IMR-90 (cell line): Measurements from ENCODE around the gene HYAL1. TPM values are rescaled to one million over a fixed set of nuclear protein-coding genes. Genes with fewer than 3 reads are reported as not detected.

Experiments used
- ATAC-seq: fragments of 200-7000 bp; cut with Tn5 transposase; 2 replicates; pipeline ENCODE4 v1.9.1; 2020; ENCODE audit warnings: low read depth, mild to moderate bottlenecking, moderate library complexity
- BruUV-seq: library from RNA; stranded (reverse); fragments of 400-500 nt; replicated peaks from 2 replicates; lab custom pipeline; 2021; lab: Mats Ljungman, UMichigan
- CTCF ChIA-PET: fragments of 300-600 bp; formaldehyde crosslinking; extraction: SDS; loops from one replicate; lab custom pipeline; 2021; ENCODE audit warnings: antibody characterized with exemption; lab: Yijun Ruan, JAX
- POLR2A ChIA-PET: fragments of 300-600 bp; sonication (Branson Sonifier 250); formaldehyde crosslinking; loops from one replicate; lab custom pipeline; 2022; ENCODE audit warnings: antibody characterized with exemption; ENCODE audit not compliant: unreplicated experiment; lab: Charles Lee
- DNase-seq: peaks from one replicate; pipeline ENCODE4 v3.0.0; 2013
- H2AFZ ChIP-seq: replicated peaks from 2 replicates; pipeline ENCODE3; 2013; ENCODE audit warnings: low read length, mild to moderate bottlenecking; ENCODE audit not compliant: poor library complexity
- H2AK5ac ChIP-seq: 2 replicates; pipeline ENCODE4 v1.6.1; 2013; ENCODE audit warnings: low read depth, low read length, inconsistent platforms
- H2AK9ac ChIP-seq: replicated peaks from 2 replicates; pipeline ENCODE3; 2013; ENCODE audit warnings: mild to moderate bottlenecking, low read depth, low read length, moderate library complexity; ENCODE audit not compliant: poor library complexity
- H2BK120ac ChIP-seq: 2 replicates; pipeline ENCODE4 v1.6.1; 2013; ENCODE audit warnings: low read depth, low read length, inconsistent platforms
- H2BK15ac ChIP-seq: 3 replicates; pipeline ENCODE4 v1.6.1; 2013; ENCODE audit warnings: low read depth, low read length, inconsistent platforms
- H2BK20ac ChIP-seq: 2 replicates; pipeline ENCODE4 v1.6.1; 2013; ENCODE audit warnings: low read depth, mild to moderate bottlenecking, inconsistent platforms, low read length, moderate library complexity
- H2BK5ac ChIP-seq: 2 replicates; pipeline ENCODE4 v1.6.1; 2013; ENCODE audit warnings: mild to moderate bottlenecking, low read depth, low read length, inconsistent platforms; ENCODE audit not compliant: poor library complexity, severe bottlenecking
- H3K14ac ChIP-seq: replicated peaks from 2 replicates; pipeline ENCODE4 v1.6.1; 2013; ENCODE audit warnings: low read depth, low read length, inconsistent platforms
- H3K18ac ChIP-seq: 2 replicates; pipeline ENCODE4 v1.6.1; 2013; ENCODE audit warnings: low read depth, low read length, control low read depth
- H3K23ac ChIP-seq: 2 replicates; pipeline ENCODE4 v1.6.1; 2013; ENCODE audit warnings: low read depth, low read length, inconsistent platforms
- H3K27ac ChIP-seq: 2 replicates; pipeline ENCODE4 v1.5.1; 2013; ENCODE audit warnings: mild to moderate bottlenecking, control low read depth, low read length; ENCODE audit not compliant: insufficient read depth
- H3K27me3 ChIP-seq: 2 replicates; pipeline ENCODE4 v1.6.1; 2013; ENCODE audit warnings: low read length; ENCODE audit not compliant: control insufficient read depth, insufficient read depth
- H3K36me3 ChIP-seq: 2 replicates; pipeline ENCODE4 v1.6.1; 2013; ENCODE audit warnings: low read length, mixed read lengths; ENCODE audit not compliant: control insufficient read depth, insufficient read depth
- H3K4ac ChIP-seq: 2 replicates; pipeline ENCODE4 v1.6.1; 2013; ENCODE audit warnings: low read depth, low read length, inconsistent platforms
- H3K4me1 ChIP-seq: 2 replicates; pipeline ENCODE4 v1.6.1; 2013; ENCODE audit warnings: low read length, mixed read lengths; ENCODE audit not compliant: control insufficient read depth, insufficient read depth
- H3K4me2 ChIP-seq: 2 replicates; pipeline ENCODE4 v1.6.1; 2013; ENCODE audit warnings: low read depth, mild to moderate bottlenecking, control low read depth, low read length, moderate library complexity
- H3K4me3 ChIP-seq: 2 replicates; pipeline ENCODE4 v1.5.1; 2013; ENCODE audit warnings: low read depth, mild to moderate bottlenecking, control low read depth, low read length, moderate library complexity; ENCODE audit not compliant: insufficient read depth
- H3K56ac ChIP-seq: 2 replicates; pipeline ENCODE4 v1.6.1; 2013; ENCODE audit warnings: low read length, inconsistent platforms; ENCODE audit not compliant: insufficient read depth; ENCODE audit errors: extremely low read depth
- H3K79me1 ChIP-seq, 2 experiments: 2 replicates each; pipeline ENCODE4 v1.6.1; 2013; ENCODE audit warnings: low read length in 2 of 2, inconsistent platforms in 1 of 2, low read depth in 1 of 2
- H3K9ac ChIP-seq: 2 replicates; pipeline ENCODE4 v1.6.1; 2013; ENCODE audit warnings: low read depth, low read length, control low read depth
- H3K9me1 ChIP-seq: 2 replicates; pipeline ENCODE4 v1.6.1; 2013; ENCODE audit warnings: low read length, inconsistent platforms; ENCODE audit not compliant: insufficient read depth
- H3K9me3 ChIP-seq: 2 replicates; pipeline ENCODE4 v1.6.1; 2013; ENCODE audit warnings: low read length; ENCODE audit not compliant: control insufficient read depth, insufficient read depth
- H4K20me1 ChIP-seq: 2 replicates; pipeline ENCODE4 v1.6.1; 2013; ENCODE audit warnings: low read length, inconsistent platforms; ENCODE audit not compliant: insufficient read depth
- H4K5ac ChIP-seq: 2 replicates; pipeline ENCODE4 v1.6.1; 2013; ENCODE audit warnings: mild to moderate bottlenecking, low read depth, low read length, control low read depth
- H4K8ac ChIP-seq, 2 experiments: 2 replicates each; pipeline ENCODE4 v1.6.1; 2013; ENCODE audit warnings: low read depth in 2 of 2, low read length in 2 of 2, control low read depth in 1 of 2, inconsistent platforms in 1 of 2
- H4K91ac ChIP-seq: 2 replicates; pipeline ENCODE4 v1.6.1; 2013; ENCODE audit warnings: low read depth, low read length, inconsistent platforms; ENCODE audit not compliant: insufficient read depth
- BHLHE40 ChIP-seq: fragments of 150-350 bp; IDR thresholded peaks from 2 replicates; pipeline ENCODE4 v1.6.1; 2016; ENCODE audit warnings: mild to moderate bottlenecking, low read depth, low read length
- CEBPB ChIP-seq: IDR thresholded peaks from 2 replicates; pipeline ENCODE4 v1.6.1; 2012; ENCODE audit warnings: low read depth, low read length, improper control_type of control experiment
- CHD1 ChIP-seq: IDR thresholded peaks from 2 replicates; pipeline ENCODE4 v1.6.1; 2012; ENCODE audit warnings: low read depth, low read length, improper control_type of control experiment
- FOS ChIP-seq: fragments of 150-350 bp; IDR thresholded peaks from 2 replicates; pipeline ENCODE4 v1.6.1; 2016; ENCODE audit warnings: low read depth, low read length
- MAFK ChIP-seq: IDR thresholded peaks from 2 replicates; pipeline ENCODE4 v1.6.1; 2012; ENCODE audit warnings: low read depth, low read length, improper control_type of control experiment
- MAZ ChIP-seq: IDR thresholded peaks from 2 replicates; pipeline ENCODE4 v1.6.1; 2012; ENCODE audit warnings: low read depth, mild to moderate bottlenecking, low read length, improper control_type of control experiment, moderate library complexity, borderline replicate concordance
- MXI1 ChIP-seq: IDR thresholded peaks from 2 replicates; pipeline ENCODE4 v1.6.1; 2012; ENCODE audit warnings: low read depth, mild to moderate bottlenecking, low read length, moderate library complexity, borderline replicate concordance
- NFE2L2 ChIP-seq: fragments of 150-350 bp; IDR thresholded peaks from 2 replicates; pipeline ENCODE4 v1.6.1; 2016; ENCODE audit warnings: low read depth, mild to moderate bottlenecking, low read length
- POLR2A ChIP-seq: IDR thresholded peaks from 2 replicates; pipeline ENCODE4 v1.6.1; 2012; ENCODE audit warnings: mild to moderate bottlenecking, low read depth, low read length
- RAD21 ChIP-seq: IDR thresholded peaks from 2 replicates; pipeline ENCODE4 v1.6.1; 2012; ENCODE audit warnings: low read length, improper control_type of control experiment
- RCOR1 ChIP-seq: IDR thresholded peaks from 2 replicates; pipeline ENCODE4 v1.6.1; 2012; ENCODE audit warnings: mild to moderate bottlenecking, low read length, improper control_type of control experiment; ENCODE audit not compliant: insufficient replicate concordance
- RFX5 ChIP-seq: IDR thresholded peaks from 2 replicates; pipeline ENCODE4 v1.8.0; 2012; ENCODE audit warnings: low read depth, mild to moderate bottlenecking, low read length, moderate library complexity
- SMC3 ChIP-seq: fragments of 150-350 bp; IDR thresholded peaks from 2 replicates; pipeline ENCODE4 v1.6.1; 2016; ENCODE audit warnings: low read depth, mild to moderate bottlenecking, antibody characterized with exemption, low read length, moderate library complexity
- WGBS, 2 experiments: methylation state at CpG; one replicate each; pipeline versions ENCODE4 v1.1.5 to v1.1.7; 2013; ENCODE audit warnings: missing lambda C conversion rate in 2 of 2; ENCODE audit not compliant: insufficient read length in 1 of 2; ENCODE audit errors: extremely low coverage in 2 of 2; 5-methylcytosine and 5-hydroxymethylcytosine counted together
- dilution Hi-C: fragments of 300-500 bp; cut with HindIII; formaldehyde crosslinking; loops from one replicate; pipeline ENCODE4 v1.14.3; 2018; ENCODE audit warnings: low sequenced_read_pairs; ENCODE audit not compliant: unreplicated experiment
- in situ Hi-C: fragments of 300-500 bp; cut with MboI; formaldehyde crosslinking; loops from 3 replicates; pipeline ENCODE4 v1.14.3; 2019; ENCODE audit warnings: low sequenced_read_pairs, inconsistent platforms, mixed read lengths
- intact Hi-C: fragments of 100-400 bp; cut with micrococcal nuclease; formaldehyde crosslinking; loops from 2 replicates; pipeline ENCODE4 v1.10.0; 2022
- polyA plus RNA-seq, 3 experiments: library from polyadenylated mRNA; depleted of rRNA; stranded (reverse); fragments of >200 nt; gene quantifications; 2 replicates each; pipeline ENCODE4 v1.2.3, GENCODE V29; 2012; ENCODE audit warnings: low replicate concordance in 1 of 3
- total RNA-seq: library from RNA; depleted of rRNA; stranded (reverse); fragments of >200 nt; gene quantifications from 2 replicates; pipeline ENCODE4 v1.2.3, GENCODE V29; 2012
- TF ChIP-seq, protein P1 (sequence below): conservative IDR thresholded peaks from 2 replicates; pipeline ENCODE4 v1.5.1; 2012; ENCODE audit warnings: mild to moderate bottlenecking, low read depth, low read length, improper control_type of control experiment
- TF ChIP-seq, protein P2 (sequence below): fragments of 150-350 bp; IDR thresholded peaks from 2 replicates; pipeline ENCODE4 v1.6.1; 2017; ENCODE audit warnings: mild to moderate bottlenecking, antibody characterized with exemption, low read length, low read depth
- TF ChIP-seq, protein P3 (sequence below): fragments of 150-350 bp; IDR thresholded peaks from 2 replicates; pipeline ENCODE4 v1.6.1; 2016; ENCODE audit warnings: low read depth, mild to moderate bottlenecking, low read length, moderate library complexity, borderline replicate concordance

The HYAL1 gene
- total and polyA plus RNA-seq, 2 of the 4 experiments (the other 2 are of a cell fraction) = 0.32 to 0.36 TPM

DNA sequence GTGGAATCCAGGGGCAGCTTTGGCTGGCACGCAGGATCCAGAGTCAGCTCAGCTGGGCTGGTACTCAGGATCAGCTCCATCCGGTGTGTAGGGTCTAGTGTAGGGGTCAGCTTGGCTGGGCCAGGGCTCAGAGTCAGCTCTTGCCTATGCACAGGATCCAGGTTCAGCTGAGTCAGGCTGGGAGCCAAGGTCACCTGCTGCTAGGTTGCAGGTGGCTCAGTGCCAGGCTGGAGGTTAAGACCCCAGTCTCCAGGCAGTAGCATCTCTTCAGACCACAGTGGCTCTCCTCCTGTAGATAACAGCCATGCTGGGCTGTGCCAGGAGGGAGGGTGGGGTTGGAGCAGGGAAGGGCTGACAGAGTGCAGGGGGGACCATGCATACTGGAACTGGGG, 6.0 kb downstream of the HYAL1 start:
- no peaks in the 10 kb centered on the region for H3K9me3 ChIP-seq
- H3K14ac ChIP-seq = no peak overlapping the region
- CTCF ChIA-PET = no interaction called here
- H3K4me2 ChIP-seq = no peak overlapping the region
- no peak for DNase-seq
- in situ Hi-C loops (no loop called here), intact Hi-C loops (no loop called here), dilution Hi-C loops (no loop called here)
- H3K27ac ChIP-seq = no peak overlapping the region
- H4K20me1 ChIP-seq = no peaks in the 10 kb centered on the region
- WGBS, 2 experiments = 85% methylated on average over 2 of the region's 2 CpGs; no CpG with 5 or more reads in 1 of the 2 experiments
- no peak overlapping the region for H4K91ac ChIP-seq
- TF ChIP-seq SMC3 = no peak
- TF ChIP-seq BHLHE40 = no peak
- TF ChIP-seq NFE2L2 = no peak
- TF ChIP-seq FOS = no peak
- no peak for TF ChIP-seq MAZ
- TF ChIP-seq, protein P1, sequence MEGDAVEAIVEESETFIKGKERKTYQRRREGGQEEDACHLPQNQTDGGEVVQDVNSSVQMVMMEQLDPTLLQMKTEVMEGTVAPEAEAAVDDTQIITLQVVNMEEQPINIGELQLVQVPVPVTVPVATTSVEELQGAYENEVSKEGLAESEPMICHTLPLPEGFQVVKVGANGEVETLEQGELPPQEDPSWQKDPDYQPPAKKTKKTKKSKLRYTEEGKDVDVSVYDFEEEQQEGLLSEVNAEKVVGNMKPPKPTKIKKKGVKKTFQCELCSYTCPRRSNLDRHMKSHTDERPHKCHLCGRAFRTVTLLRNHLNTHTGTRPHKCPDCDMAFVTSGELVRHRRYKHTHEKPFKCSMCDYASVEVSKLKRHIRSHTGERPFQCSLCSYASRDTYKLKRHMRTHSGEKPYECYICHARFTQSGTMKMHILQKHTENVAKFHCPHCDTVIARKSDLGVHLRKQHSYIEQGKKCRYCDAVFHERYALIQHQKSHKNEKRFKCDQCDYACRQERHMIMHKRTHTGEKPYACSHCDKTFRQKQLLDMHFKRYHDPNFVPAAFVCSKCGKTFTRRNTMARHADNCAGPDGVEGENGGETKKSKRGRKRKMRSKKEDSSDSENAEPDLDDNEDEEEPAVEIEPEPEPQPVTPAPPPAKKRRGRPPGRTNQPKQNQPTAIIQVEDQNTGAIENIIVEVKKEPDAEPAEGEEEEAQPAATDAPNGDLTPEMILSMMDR = no peak
- TF ChIP-seq CHD1 = no peak
- TF ChIP-seq CEBPB = no peak
- TF ChIP-seq, protein P2, sequence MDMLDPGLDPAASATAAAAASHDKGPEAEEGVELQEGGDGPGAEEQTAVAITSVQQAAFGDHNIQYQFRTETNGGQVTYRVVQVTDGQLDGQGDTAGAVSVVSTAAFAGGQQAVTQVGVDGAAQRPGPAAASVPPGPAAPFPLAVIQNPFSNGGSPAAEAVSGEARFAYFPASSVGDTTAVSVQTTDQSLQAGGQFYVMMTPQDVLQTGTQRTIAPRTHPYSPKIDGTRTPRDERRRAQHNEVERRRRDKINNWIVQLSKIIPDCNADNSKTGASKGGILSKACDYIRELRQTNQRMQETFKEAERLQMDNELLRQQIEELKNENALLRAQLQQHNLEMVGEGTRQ = no peak
- no peak for TF ChIP-seq RCOR1
- no peak for TF ChIP-seq RAD21
- no peak for TF ChIP-seq RFX5
- TF ChIP-seq, protein P3, sequence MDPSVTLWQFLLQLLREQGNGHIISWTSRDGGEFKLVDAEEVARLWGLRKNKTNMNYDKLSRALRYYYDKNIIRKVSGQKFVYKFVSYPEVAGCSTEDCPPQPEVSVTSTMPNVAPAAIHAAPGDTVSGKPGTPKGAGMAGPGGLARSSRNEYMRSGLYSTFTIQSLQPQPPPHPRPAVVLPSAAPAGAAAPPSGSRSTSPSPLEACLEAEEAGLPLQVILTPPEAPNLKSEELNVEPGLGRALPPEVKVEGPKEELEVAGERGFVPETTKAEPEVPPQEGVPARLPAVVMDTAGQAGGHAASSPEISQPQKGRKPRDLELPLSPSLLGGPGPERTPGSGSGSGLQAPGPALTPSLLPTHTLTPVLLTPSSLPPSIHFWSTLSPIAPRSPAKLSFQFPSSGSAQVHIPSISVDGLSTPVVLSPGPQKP = no peak
- no peak for TF ChIP-seq MXI1
- TF ChIP-seq POLR2A = no peak
- TF ChIP-seq MAFK = no peak
- POLR2A ChIA-PET = no interaction called here
- H3K4me3 ChIP-seq = no peak overlapping the region
- no peak overlapping the region for H2BK5ac ChIP-seq
- peaks cover 17% of the 10 kb centered on the region for H3K9me1 ChIP-seq
- no peaks in the 10 kb centered on the region for H3K27me3 ChIP-seq
- no peaks in the 10 kb centered on the region for H3K36me3 ChIP-seq
- no peak overlapping the region; the same call in 1 of the 2 replicates for H3K4ac ChIP-seq
- peaks cover 13 to 31% of the 10 kb centered on the region in 2 experiments; a peak in 3 of 4 replicates for H3K79me1 ChIP-seq
- peak overlapping the region; percentile 26 for H2AK9ac ChIP-seq
- H3K9ac ChIP-seq = no peak overlapping the region
- H2BK20ac ChIP-seq = no peak overlapping the region
- H2AFZ ChIP-seq = no peak overlapping the region
- H2BK120ac ChIP-seq = no peak overlapping the region
- no peak overlapping the region for H2AK5ac ChIP-seq
- H4K8ac ChIP-seq = no peak overlapping the region
- no peak overlapping the region for H3K23ac ChIP-seq
- H4K5ac ChIP-seq = no peak overlapping the region
- no peak overlapping the region for H2BK15ac ChIP-seq
- no peak overlapping the region for H3K56ac ChIP-seq
- no peak overlapping the region for H3K18ac ChIP-seq
- BruUV-seq = no TSS peak
- no peak for ATAC-seq
- peaks cover 17% of the 10 kb centered on the region for H3K4me1 ChIP-seq
